GM12801 (cell line): ENCODE results near the gene SLC24A3.

Source experiments
- TF ChIP-seq, protein P1 (sequence below): IDR thresholded peaks from one replicate; pipeline ENCODE4 v1.5.1; 2011; ENCODE audit warnings: control low read depth; ENCODE audit not compliant: insufficient read length; ENCODE audit errors: extremely low read depth

Gene SLC24A3

DNA sequence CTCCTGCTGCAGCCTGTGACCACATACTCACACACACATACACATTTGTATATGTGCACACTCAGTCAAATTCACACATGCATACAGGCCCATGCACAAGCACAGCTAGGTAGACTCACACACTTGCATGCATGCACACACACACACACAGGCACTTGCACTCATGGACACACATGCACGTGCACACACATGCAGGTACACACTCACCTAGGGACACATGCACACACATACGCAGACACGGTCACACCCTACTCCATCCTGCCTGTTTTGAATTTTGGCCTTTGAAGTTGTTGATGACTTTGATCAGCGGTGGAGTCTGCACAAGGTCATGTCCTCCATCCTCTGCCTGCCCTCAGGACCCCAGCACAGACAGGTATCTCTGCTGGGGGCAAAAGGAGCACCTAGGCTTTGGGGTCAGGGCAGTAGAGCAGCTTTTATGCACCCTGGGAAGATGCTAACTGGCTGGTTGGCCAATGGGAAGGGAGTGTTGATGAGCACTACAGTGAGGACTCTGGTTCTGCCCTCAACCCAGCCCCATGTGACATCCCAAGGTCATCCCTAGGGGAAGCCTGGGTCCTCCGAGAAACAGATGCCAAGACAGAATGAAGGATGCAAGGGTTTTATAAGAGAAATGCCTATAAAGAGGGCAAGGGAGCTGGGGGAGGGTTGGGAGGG is 218.3 kb downstream of the SLC24A3 start:
- TF ChIP-seq, protein P1, sequence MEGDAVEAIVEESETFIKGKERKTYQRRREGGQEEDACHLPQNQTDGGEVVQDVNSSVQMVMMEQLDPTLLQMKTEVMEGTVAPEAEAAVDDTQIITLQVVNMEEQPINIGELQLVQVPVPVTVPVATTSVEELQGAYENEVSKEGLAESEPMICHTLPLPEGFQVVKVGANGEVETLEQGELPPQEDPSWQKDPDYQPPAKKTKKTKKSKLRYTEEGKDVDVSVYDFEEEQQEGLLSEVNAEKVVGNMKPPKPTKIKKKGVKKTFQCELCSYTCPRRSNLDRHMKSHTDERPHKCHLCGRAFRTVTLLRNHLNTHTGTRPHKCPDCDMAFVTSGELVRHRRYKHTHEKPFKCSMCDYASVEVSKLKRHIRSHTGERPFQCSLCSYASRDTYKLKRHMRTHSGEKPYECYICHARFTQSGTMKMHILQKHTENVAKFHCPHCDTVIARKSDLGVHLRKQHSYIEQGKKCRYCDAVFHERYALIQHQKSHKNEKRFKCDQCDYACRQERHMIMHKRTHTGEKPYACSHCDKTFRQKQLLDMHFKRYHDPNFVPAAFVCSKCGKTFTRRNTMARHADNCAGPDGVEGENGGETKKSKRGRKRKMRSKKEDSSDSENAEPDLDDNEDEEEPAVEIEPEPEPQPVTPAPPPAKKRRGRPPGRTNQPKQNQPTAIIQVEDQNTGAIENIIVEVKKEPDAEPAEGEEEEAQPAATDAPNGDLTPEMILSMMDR: no peak

DNA sequence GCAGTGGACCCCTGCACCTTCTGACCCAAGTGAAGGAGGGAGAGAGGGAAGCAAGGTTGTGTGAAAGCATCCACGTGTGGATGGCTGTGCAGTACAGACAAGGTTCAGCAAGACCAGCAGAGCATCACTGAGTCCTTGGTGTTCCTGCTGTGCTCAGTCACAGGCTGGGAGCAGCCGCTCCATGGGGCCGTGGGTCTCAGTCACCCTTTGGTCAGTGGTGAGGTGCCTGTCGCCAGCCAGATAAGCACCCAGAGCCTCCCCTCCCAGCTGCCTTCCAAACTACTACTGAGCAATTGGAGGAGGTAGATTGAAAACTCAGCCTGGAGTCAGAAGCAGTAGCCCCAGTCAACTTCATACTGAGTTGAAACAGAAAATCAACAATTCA is 218.9 kb downstream of the SLC24A3 start:
- TF ChIP-seq, protein P1: no peak

DNA sequence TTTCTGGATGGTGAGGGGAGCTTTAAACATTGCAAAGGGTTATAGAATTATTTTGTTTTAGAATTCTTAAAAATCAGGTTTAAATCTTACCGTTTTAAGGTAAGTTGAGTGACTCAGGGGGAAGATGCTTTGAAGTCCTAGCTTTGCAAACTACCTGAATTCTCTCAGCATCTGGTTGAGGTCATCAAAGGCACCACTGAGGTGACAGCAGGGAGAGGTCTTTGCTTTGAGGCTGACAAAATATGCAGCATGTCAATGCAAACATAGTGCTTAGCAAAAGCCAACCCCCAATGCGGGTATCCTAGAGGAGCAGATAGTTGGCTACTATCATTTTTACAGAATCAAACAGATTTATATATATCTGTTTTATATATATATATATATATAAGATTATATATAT is 219.5 kb downstream of the SLC24A3 start:
- TF ChIP-seq, protein P1: no peak

DNA sequence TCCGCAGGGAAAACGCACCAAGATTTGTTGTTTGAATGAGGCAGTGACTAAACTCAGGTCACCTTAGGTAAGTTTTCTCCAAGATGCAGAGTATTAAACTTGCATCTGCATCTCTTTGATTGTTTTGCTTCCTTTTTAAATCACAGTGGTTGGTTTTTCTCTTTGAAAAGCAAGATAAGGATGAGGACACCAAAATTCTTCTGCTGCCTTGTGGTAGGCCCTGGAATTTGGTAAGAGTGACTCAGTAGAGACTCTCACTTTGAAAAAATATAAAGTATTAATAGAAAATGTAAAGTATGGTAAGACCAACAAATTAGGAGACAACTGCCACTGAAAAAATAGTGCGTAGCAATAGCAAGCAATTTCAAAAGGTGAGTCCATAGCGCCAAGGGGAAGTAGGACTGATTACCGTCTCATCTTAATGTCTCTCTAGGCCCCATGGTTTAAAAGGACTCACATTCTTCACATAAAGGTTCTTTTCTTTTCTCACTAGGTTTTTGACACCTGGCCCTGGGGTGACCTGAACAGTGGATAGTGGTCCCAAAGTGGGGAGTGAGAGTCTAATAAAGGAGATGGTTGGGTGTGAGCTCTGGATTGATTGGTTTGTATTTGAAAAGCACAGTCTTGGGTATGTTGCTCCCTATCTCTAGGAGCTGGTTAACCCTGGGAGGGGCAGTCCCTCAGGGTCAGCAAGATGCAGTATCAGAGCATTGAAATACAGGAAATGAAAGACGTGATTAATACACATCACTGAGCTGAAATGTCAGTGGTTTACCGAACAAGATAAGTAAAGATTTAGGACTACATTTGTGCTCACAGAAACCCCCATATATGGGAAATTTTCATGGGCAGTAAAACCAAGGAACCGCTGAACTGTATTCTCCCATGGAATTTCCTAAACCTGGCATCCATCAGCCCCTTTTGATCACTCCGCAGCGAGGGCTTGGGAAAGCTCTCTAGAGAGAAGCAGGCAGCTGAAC is 221.2 kb downstream of the SLC24A3 start:
- TF ChIP-seq, protein P1: no peak

DNA sequence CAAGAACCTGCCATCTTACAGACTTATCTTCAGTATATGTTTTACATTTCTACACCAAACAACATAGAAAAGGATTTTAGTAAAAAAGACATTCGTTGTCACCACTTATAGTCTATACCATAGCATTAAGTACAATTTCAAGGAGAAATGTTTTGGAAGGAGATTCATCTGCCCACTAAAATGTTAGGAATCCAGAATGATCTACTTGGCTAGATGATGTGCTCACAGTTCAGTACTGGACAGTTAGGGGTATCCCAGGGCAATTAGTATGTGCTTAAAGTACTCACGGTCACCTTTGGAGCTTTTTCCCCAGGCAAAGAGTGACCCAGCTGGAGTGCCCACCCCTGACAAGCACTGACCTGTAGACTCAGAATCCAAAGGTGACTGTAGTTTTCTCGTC is 222.9 kb downstream of the SLC24A3 start:
- TF ChIP-seq, protein P1: no peak

DNA sequence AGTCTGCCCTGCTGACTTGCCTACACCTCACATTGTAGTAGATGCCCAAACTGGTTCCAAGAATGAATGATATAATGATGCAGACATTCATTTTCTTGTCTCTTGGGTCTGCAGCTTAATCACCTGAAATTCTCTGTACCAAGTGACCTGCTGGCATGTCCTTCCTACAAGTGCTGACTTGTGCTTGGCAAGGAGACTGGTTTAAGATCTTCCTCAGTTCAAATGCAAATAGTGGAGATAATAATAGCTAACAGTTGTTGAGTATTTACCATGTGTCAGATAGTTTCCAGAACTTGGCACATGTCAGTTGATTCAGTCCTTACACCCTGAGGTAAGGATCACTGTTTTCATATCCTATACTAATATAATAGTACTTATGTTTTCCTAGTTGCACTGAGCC is 223.4 kb downstream of the SLC24A3 start:
- TF ChIP-seq, protein P1: no peak

DNA sequence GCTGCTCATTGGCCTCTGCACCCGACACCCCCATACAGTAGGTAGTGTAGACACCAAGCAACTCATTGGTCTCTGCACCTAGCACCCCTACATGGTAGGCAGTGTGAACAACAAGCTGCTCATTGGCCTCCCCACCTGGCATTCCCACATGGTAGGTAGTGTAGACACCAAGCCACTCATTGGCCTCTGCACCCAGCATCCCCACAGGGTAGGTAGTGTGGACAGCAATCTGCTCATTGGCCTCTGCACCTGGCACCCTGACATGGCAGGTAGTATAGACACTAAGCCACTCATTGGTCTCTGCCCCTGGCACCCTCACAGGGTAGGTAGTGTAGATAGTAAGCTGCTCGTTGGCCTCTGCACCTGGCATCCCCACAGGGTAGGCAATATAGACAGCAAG is 226.0 kb downstream of the SLC24A3 start:
- TF ChIP-seq, protein P1: no peak
